MM.1S (cell line): ENCODE data around the gene GRIK4.

ENCODE experiments used
- EZH2phosphoT487 ChIP-seq: fragments of 300-600 bp; sonication (generic); IDR thresholded peaks from 2 replicates; pipeline ENCODE4 v1.6.1; 2018; ENCODE audit warnings: antibody characterized with exemption, low read length
- TF ChIP-seq, protein P1 (sequence below): fragments of 300-600 bp; sonication (generic); IDR thresholded peaks from 2 replicates; pipeline ENCODE4 v1.5.1; 2016; ENCODE audit warnings: antibody characterized with exemption, low read length, mixed read lengths

DNA sequence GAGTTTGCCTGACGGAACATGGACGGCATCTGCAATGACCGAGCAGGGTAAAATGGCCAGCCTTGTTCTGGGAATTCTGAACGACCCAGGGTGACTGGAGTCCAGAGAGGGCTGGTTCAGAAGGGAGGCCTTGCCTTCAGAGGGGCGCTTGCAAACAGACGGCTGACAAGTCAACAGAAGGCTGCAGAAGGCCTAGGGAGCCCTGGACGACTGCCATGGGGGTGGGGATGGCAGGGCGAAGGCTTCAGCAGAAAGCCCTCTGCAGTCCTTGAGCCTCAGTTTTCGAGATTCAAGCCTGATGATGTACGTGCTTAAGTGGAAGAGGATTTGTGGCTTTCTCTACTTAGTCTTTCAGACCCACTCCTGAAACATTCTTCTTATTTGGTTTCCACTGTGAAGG, 395.2 kb downstream of the GRIK4 start:
- TF ChIP-seq, protein P1, sequence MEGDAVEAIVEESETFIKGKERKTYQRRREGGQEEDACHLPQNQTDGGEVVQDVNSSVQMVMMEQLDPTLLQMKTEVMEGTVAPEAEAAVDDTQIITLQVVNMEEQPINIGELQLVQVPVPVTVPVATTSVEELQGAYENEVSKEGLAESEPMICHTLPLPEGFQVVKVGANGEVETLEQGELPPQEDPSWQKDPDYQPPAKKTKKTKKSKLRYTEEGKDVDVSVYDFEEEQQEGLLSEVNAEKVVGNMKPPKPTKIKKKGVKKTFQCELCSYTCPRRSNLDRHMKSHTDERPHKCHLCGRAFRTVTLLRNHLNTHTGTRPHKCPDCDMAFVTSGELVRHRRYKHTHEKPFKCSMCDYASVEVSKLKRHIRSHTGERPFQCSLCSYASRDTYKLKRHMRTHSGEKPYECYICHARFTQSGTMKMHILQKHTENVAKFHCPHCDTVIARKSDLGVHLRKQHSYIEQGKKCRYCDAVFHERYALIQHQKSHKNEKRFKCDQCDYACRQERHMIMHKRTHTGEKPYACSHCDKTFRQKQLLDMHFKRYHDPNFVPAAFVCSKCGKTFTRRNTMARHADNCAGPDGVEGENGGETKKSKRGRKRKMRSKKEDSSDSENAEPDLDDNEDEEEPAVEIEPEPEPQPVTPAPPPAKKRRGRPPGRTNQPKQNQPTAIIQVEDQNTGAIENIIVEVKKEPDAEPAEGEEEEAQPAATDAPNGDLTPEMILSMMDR = no peak
- TF ChIP-seq EZH2phosphoT487 = no peak
